ENCODE measurements around the gene FSCN2.

The FSCN2 gene, protein sequence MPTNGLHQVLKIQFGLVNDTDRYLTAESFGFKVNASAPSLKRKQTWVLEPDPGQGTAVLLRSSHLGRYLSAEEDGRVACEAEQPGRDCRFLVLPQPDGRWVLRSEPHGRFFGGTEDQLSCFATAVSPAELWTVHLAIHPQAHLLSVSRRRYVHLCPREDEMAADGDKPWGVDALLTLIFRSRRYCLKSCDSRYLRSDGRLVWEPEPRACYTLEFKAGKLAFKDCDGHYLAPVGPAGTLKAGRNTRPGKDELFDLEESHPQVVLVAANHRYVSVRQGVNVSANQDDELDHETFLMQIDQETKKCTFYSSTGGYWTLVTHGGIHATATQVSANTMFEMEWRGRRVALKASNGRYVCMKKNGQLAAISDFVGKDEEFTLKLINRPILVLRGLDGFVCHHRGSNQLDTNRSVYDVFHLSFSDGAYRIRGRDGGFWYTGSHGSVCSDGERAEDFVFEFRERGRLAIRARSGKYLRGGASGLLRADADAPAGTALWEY

DNA sequence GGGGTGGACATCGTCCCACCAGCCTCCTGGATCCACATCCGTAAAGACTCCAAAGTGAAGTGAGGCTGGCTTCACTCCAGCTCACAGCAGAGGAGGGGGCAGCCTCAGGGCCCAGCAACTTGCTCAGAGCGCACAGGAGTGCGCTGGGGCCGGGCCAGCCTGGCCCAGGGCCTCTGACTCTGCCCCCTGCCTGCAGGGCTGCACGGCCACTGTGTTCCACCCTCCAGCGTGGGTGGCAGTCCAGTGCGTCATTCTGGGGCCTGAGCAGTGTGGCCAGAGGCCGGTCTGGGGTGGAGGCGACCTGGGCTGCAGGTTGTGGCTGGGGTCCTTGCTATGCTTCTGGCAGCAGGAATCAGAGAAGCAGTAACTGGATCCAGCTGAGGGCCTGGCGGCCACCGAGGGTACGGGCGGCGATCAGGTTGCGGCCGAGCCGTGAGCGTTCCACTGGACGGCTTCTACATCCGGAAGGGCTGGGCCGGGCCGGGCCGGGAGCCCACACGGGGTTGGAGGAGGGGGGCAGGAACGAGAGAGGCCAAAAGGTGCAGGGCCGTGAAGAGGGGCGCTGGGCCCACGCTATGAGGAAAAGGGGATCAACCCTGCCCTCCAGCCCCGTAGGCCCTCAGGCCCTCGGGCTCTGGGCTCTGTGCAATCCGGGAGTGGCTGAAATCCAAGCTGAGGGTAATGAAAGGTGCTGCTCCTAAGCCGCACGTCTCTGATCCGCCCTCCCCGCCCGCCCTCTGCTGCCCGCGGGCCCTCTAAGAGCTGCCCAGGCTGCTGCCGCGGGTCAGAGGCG, at the start of gene FSCN2:
FSCN2 (plus strand) TSS at position 787 of the 793 bp plus-strand sequence. CDS start 155 bp downstream, outside the sequence.
- no peak for DNase-seq

DNA sequence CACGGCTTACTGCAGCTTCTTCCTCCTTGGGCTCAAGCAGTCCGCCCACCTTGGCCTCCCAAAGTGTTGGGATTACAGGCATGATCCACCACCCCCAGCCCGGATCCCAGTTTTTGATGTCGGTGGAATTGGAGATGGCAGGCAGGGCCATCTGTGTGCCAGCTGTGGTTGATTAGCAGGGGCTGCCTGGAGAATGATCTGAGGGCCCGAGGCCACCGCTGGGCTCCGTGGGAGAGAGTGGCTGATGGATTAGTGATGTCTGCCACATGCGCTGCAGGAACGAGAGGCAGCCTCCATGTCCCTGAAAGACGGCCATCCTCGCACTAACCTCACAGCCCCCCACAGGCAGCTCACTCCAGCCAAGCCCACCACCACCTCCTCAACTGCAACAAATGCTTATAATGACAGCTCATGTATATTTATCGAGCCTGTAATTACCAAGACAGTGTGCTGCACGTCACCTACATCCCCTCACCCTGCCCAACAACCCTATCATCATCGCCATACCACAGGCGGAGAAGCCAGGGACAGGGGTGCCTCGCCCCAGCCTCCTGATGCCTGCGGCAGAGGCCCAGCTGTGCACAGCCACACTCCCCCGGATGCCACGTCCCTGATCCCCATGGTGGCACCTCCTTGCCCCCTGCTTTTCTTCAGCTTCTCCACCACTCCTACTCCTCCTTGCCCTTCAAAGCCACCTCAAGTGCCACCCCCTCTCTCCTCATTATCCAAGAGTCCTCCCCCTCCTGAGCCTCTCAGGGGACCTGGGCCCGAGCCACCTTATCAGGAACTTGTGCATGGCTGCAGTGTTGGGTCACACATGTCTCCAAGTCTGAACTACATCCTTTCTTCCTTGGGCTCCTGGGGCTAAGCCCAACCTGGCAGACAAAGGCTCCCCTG, 48.8 kb upstream of the FSCN2 start:
- no peak for DNase-seq

DNA sequence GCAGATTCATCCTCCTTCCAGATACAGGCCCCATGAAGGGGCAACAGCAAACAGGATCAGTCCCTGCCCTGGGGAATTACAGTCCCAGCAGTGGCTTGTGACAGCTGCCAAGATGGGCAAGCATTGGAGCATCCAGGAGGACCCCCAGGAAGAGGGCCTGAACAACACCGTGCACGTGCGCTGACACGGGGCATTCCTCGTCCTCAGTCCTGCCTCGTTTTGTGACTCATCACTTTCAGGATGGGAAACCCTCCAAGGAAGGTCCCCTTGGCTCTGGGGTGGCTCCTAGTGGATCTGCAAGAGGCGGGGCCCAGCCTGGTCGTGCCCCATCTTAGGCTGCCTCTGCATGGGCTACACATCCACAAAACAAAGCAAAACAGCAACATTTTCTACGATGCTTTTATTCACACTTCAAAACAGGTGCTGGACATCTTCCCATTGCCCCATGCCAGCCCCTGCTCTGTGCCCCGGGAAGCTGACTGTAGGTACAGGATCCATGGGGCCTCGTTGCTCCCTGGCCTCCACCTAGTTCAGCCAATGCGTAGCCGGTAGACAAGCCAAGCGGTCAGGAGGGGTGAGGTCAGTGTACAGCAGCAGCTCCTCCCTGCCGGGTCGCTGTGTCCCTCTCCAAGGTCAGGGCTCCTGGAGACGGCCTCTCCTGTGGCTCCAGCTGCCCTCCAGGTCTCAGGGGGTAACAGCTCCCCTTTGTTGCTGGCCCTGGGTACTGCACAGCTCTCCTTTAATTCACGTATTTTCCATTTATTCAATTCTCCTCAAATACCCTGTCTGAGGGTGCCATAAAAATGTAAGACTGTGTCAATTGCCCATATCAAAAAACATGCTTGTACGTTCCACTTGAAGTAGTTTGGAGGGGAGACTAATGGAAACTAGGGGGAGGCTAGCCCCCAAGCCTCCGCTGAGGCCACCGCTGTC, 47.8 kb upstream of the FSCN2 start:
- no peak for DNase-seq

DNA sequence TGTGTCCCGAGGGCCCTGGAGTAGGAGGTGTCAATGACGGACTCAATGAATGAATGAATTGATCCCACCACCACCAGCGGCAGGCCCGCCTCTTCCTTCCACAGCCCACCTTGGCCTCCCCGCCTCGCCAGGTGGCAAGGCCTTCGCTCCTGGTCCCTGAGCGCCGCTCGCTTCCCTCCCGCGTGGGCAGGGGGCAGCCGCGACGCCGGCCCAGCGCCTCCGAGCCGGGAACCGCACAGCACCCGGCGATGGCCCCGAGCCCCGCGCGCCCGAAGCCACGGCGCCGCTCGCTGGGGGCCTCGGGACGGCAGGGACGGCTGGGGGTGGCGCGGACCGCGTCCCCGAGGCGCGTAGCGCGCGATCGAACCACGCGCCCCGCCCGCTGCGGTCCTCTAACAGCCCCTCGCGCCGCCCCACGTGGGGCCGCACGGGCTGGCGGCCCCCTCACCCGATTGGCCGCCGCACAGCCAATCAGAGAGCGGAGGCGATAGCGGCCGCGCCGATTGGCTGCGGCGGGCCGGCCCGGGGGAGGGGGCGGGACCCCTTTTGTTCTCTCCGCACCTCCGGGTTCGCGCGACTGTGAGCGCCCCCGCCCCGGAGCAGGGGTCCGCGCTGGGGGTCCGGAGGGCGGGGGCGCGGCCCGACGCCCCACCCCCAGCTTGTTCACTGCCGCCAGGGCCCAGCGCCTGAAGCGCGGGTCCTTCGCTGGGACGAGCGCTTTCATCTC, 46.9 kb upstream of the FSCN2 start:
- peak; percentile 53 for DNase-seq

- DNase-seq = no peak
Observed at GRCh38 chr17:81481815-81482505, 46.2 kb upstream of the FSCN2 start.

DNA sequence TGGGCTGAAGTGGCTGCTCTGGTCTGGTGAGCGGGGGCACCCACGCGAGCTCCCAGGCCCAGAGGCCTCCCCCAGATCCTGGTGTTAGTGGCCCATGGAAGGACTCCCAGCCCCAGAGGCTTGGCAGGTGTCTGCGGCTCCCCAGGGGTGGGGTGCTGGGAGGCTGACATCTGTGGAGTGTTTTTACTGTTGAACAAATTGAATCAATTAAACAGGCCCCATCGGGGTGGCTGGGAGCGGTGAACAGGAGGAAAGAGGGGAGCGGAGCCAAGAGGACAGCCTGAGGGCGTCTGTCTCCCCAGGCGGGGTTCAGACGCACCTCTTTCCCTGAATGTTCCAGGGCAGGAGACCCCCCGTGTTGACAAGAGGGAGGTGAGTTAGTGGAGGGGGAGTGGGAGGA, 45.5 kb upstream of the FSCN2 start:
- DNase-seq = no peak

GRCh38 chr17:81483085-81483861, 44.9 kb upstream of the FSCN2 start:
- DNase-seq = no peak

DNA sequence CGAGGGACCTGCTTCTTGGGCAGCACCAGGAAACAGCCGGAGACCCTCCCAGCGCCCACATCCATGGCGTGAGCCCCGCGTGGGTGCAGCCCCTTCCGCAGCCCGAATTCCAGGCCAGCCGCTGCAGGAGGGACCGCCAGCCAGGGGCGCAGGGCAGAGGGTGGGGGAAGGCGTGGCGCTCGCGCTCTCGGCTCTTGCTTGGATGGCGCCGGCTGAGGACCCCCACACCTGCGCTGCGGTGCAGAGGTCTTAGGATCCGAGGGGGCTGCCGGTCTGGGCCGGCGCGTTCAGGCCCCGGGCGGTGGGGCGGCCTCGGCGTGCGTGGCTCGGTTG, 44.3 kb upstream of the FSCN2 start:
- no peak for DNase-seq

DNA sequence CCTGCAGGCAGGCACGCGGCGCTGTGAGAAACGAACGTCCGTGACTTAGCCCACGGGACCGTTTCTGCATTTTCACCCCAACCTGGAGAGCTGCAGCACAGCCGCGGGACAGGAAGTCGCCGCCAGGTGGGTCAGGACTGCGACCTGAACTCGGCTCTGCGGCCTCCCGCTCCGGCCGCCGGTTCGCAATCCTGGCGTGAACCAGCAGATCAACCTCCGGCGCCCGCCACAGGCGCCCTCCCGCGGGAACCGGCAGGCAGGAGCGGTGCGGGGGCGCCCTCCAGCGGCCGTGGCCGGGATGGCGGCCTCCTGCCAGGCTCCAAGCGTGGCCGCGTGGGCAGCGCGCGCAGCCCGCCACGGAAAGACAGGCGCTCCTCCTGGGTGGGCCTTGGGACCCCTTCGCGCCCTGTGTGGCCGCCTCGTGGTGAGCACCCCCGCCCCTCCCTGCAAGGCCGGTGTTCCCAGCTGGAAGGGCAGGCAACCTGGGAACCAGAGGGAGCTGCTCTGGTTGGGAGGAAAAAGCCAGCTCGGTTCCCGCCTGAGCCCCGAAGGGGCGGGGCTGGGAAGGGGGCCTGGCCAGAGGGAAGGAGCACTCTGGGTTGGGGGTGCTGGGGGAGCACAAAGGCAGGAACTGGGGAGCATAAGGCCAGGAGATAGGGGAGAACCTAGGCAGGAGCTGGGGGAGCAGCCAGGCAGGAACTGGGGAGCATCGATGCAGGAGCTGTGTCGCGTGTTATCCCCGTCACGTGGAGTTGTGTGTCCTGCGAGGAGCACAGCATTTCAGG, 43.8 kb upstream of the FSCN2 start:
- peak; percentile 88 for DNase-seq

DNA sequence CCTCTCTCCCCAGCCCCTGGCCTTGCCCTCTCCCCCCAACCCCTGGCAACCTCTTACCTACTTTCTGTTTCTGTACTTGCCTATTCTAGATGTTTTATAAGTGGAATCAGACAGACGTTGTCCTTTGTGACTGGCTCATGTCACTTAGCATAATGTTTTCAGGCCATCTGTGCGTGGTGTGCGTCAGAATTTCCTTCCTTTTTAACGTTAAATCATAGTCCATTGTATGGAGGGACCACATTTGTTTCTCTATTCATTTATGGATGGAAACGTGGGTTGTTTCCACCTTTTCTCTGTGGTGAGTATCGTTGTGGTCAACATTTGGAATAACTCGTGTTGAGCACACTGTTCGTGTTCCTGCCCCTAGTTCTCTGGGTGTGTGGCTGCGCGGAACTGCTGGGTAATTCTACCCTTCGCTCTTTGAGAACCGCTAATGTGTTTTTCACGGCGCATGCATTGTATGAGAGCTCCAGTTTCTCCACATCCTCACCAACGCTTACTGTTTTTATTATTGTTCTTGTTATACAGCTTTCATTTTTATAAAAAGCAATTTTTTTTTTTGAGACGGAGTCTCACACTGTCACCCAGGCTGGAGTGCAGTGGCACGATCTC, 41.9 kb upstream of the FSCN2 start:
- no peak for DNase-seq

- DNase-seq = no peak
Observed at GRCh38 chr17:81487089-81487486, 41.1 kb upstream of the FSCN2 start.

DNA sequence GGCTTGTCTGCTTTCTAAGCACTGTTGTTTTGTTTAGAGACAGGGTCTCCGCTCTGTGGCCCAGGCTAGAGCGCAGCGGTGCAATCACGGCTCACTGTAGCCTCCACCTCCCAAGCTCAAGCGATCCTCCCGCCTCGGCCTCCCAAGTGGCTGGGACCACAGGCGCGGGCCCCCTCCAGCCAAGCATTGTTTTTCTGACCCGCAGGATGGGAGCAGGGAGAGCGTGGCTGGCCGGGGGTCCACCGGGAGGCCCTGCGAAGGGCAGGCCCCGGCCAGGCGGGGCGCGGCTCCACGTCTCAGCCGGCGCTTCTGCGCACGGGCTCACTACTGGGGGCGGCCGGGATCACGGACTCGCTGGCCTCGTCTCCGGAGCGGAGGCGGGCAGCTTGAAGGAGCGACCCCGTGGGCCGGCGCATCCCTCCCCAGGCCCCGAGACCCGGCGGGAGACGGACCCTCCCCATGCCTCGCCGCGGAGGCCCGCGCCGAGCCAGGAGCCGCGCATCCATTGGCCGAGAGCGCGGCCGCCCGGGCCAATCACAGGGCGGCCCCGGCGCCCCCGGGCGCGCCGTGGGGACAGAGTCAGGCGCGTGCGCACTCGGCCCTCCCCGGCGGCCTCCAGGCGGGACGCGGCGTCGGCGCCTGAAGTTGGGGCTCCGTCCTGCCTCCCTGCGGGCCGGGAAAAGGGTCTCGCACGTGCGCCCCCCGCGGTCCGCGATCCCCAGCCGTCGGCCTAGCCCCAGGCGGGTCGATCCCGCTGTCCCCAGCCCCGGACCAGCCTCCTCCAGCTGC, 40.5 kb upstream of the FSCN2 start:
- peak; percentile 84 for DNase-seq

DNA sequence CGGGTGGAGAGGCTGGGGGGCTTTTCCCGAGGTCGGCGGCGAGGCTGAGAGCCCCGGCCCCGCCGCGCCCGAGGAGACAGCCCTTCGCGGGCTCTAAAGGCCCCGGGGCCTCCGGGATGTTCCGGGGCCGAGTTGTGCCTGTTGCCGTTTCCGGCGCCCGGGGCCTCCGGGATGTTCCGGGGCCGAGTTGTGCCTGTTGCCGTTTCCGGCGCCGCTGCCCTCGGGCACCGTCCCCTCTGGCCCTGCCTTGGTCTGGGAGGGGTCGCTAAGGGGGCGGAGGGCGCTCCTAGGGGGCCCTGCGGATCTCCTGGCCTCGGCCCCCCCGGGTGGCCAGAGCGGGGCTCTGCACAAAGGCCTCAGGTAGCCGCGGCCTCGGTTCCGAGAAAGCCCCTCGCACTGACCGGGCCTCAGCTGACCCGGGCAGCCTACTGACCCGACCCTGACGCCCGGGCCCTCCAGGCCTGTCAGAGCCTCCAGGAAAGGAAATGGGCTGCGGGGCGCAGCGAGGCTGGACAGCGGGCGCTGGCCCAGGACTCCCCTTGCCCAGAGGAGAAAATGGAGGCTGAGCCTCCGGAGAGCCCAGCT, 39.8 kb upstream of the FSCN2 start:
- DNase-seq = no peak

- no peak for DNase-seq
Observed at GRCh38 chr17:81489012-81489997, 38.9 kb upstream of the FSCN2 start.
